K562 (cell line): ENCODE measurements around the gene ZC3H10. TPM values are rescaled to one million over a fixed set of nuclear protein-coding genes. Genes with fewer than 3 reads are reported as not detected.

Source experiments
- CREBBP ChIP-seq: IDR thresholded peaks from one replicate; pipeline ENCODE4 v1.6.1; 2012; ENCODE audit warnings: low read depth, mild to moderate bottlenecking, control low read depth, inconsistent platforms, low read length
- EP300 ChIP-seq: IDR thresholded peaks from 2 replicates; pipeline ENCODE4 v1.6.1; 2012; ENCODE audit warnings: low read length, improper control_type of control experiment
- FOXM1 ChIP-seq, 2 experiments: fragments of 450-650 bp in 1 of 2; sonication (generic) in 1 of 2; formaldehyde crosslinking in 1 of 2; IDR thresholded peaks; 2 replicates each; pipeline versions ENCODE4 v1.6.1 to v1.9.0; 2017 to 2022; ENCODE audit warnings: low read depth in 2 of 2, mild to moderate bottlenecking in 2 of 2, missing genetic modification reagents in 1 of 2, moderate library complexity in 1 of 2
- FUS ChIP-seq: fragments of 200-400 bp; formaldehyde crosslinking; optimal IDR thresholded peaks from 2 replicates; pipeline ENCODE3; 2017; ENCODE audit warnings: low read depth, low read length
- GTF2E2 ChIP-seq: fragments of 200-800 bp; sonication (Bioruptor generic); IDR thresholded peaks from 2 replicates; pipeline ENCODE4 v1.6.1; 2016; ENCODE audit warnings: missing genetic modification characterization, missing compliant biosample characterization
- HDAC8 ChIP-seq: fragments of 450-650 bp; IDR thresholded peaks from 2 replicates; pipeline ENCODE4 v1.6.1; 2016; ENCODE audit warnings: mild to moderate bottlenecking, missing genetic modification characterization, moderate library complexity, missing compliant biosample characterization
- KLF1 ChIP-seq: fragments of 450-650 bp; IDR thresholded peaks from 2 replicates; pipeline ENCODE4 v1.6.1; 2016; ENCODE audit warnings: missing genetic modification characterization, missing compliant biosample characterization
- NFE2 ChIP-seq: IDR thresholded peaks from 2 replicates; pipeline ENCODE4 v1.6.1; 2014; ENCODE audit warnings: antibody characterized with exemption, low read depth
- PCBP2 ChIP-seq: fragments of 200-400 bp; formaldehyde crosslinking; IDR thresholded peaks from 2 replicates; pipeline ENCODE4 v1.6.1; 2018; ENCODE audit warnings: low read length, low read depth, mild to moderate bottlenecking, moderate library complexity; ENCODE audit not compliant: poor library complexity, severe bottlenecking
- POLR2G ChIP-seq: fragments of 200-400 bp; formaldehyde crosslinking; IDR thresholded peaks from 2 replicates; pipeline ENCODE4 v1.6.1; 2017; ENCODE audit warnings: low read depth, mild to moderate bottlenecking, antibody characterized with exemption, low read length, moderate library complexity
- SAFB ChIP-seq: fragments of 200-400 bp; formaldehyde crosslinking; IDR thresholded peaks from 2 replicates; pipeline ENCODE4 v1.6.1; 2017; ENCODE audit warnings: low read depth, low read length, borderline replicate concordance
- TEAD1 ChIP-seq, 2 experiments: fragments of 450-650 bp in 1 of 2; sonication (generic) in 1 of 2; formaldehyde crosslinking; IDR thresholded peaks; 2 replicates each; pipeline versions ENCODE4 v1.4.0 to v1.8.0; 2020 to 2022; ENCODE audit warnings: mild to moderate bottlenecking in 2 of 2, missing genetic modification reagents in 1 of 2
- ZFP30 ChIP-seq: fragments of 250-450 bp; sonication (Bioruptor Pico); IDR thresholded peaks from 2 replicates; pipeline ENCODE4 v1.8.0; 2022; ENCODE audit warnings: moderate library complexity, mild to moderate bottlenecking, inconsistent platforms, borderline replicate concordance
- ZNF436 ChIP-seq: fragments of 250-450, 450-650 bp; sonication (Bioruptor Pico); formaldehyde crosslinking; IDR thresholded peaks from 2 replicates; pipeline ENCODE4 v1.7.0; 2020; ENCODE audit warnings: mild to moderate bottlenecking
- ZNF717 ChIP-seq: fragments of 250-450 bp; sonication (Bioruptor Pico); IDR thresholded peaks from 2 replicates; pipeline ENCODE4 v1.5.0; 2021
- polyA plus RNA-seq, 8 experiments: library from polyadenylated mRNA; depleted of rRNA in 4 of 8; stranded (reverse) in 5 of 8; unstranded in 3 of 8; fragments of >200 nt; fragmentation: Nextera tagmentation in 2 of 8; fragmentation: Illumina TruSeq in 1 of 8; extraction: Ambion mirVana in 2 of 8; extraction: Trizol in 1 of 8; gene quantifications; 2 replicates each; pipeline versions ENCODE4 v1.2.1 to v1.2.3, GENCODE V29; 2011 to 2014; ENCODE audit warnings: inconsistent platforms in 1 of 8, missing spikeins in 1 of 8
- total RNA-seq, 7 experiments: library from RNA; depleted of rRNA in 6 of 7; stranded (reverse); fragments of >200 nt in 6 of 7; fragmentation: Illumina TruSeq in 2 of 7; extraction: Trizol in 2 of 7; gene quantifications; 2 replicates each; pipeline versions ENCODE4 v1.2.1 to v1.2.3, GENCODE V29; 2011 to 2021; ENCODE audit warnings: low replicate concordance in 1 of 7
- TF ChIP-seq, protein P1 (sequence below), 3 experiments: fragments of 200-800 bp in 1 of 3; fragments of 250-450 bp in 1 of 3; fragments of 450-650 bp in 1 of 3; sonication (Bioruptor Pico) in 1 of 3; sonication (Bioruptor generic) in 1 of 3; formaldehyde crosslinking in 1 of 3; IDR thresholded peaks; 2 replicates each; pipeline versions ENCODE4 v1.6.1 to v1.8.0; 2016 to 2022; ENCODE audit warnings: mild to moderate bottlenecking in 2 of 3, missing genetic modification characterization in 2 of 3, missing compliant biosample characterization in 1 of 3, moderate library complexity in 1 of 3
- TF ChIP-seq, protein P2 (sequence below), 2 experiments: fragments of 250-450 bp in 1 of 2; fragments of 450-650 bp in 1 of 2; sonication (Bioruptor Pico) in 1 of 2; IDR thresholded peaks; 2 replicates each; pipeline versions ENCODE4 v1.6.1 to v1.8.0; 2016 to 2021; ENCODE audit warnings: mild to moderate bottlenecking in 2 of 2, moderate library complexity in 2 of 2, missing compliant biosample characterization in 1 of 2, missing genetic modification characterization in 1 of 2
- TF ChIP-seq, protein P3 (sequence below): sonication (generic); formaldehyde crosslinking; IDR thresholded peaks from 2 replicates; pipeline ENCODE4 v1.8.0; 2022; ENCODE audit warnings: mild to moderate bottlenecking, missing genetic modification reagents

ZC3H10 gene
- total and polyA plus RNA-seq, 9 of the 15 experiments (the other 6 are each of a cell fraction or from before 2014, with no cell fraction given): 0.31 to 4.1 (median 1.6) TPM

DNA sequence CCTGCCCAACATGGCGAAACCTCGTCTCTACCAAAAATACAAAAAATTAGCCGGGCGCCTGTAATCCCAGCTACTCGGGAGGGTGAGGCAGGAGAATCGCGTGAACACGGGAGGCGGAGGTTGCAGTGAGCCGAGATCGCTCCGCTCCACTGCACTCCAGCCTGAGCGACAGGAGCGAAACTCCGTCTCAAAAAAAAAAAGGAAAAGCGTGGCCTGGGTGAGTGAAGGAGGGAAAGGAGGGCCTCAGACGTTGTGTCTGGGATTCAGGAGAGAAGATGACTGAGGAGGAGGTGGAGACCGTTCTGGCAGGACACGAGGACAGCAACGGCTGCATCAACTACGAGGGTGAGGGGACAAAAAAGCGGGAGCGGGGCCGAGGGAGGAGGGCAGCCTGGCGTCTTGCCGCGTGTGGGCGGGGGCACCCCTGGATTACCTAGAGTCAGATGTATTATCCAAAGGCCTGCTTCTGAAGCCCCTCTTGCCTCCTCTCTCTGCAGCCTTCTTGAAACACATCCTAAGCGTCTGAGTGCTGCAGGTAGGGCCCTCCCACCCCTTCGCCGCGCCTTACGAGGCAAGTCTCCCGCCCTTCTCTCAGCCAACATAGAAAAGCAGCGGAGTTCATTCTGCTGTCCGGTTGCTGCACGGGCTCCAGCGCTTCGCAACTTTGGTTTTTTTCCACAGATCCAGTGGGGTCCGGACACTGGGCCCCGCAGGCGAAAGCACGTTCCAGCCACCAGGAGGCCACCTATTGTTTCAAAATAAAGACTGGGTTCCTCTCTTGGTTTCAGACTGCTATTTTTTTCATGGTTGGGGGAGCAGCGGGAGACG is 39.3 kb downstream of the ZC3H10 start (continued):
- TF ChIP-seq GTF2E2 (tag): no peak
- no peak for TF ChIP-seq FOXM1 (IDR thresholded peaks at IDR 0.05; ENCODE audit: low read depth)
- no peak for TF ChIP-seq FOXM1 (CRISPR knock-in tag; IDR thresholded peaks at IDR 0.05; ENCODE audit: low read depth)
- TF ChIP-seq EP300: no peak
- TF ChIP-seq CREBBP: no peak
- no peak for TF ChIP-seq SAFB
- TF ChIP-seq, protein P1, sequence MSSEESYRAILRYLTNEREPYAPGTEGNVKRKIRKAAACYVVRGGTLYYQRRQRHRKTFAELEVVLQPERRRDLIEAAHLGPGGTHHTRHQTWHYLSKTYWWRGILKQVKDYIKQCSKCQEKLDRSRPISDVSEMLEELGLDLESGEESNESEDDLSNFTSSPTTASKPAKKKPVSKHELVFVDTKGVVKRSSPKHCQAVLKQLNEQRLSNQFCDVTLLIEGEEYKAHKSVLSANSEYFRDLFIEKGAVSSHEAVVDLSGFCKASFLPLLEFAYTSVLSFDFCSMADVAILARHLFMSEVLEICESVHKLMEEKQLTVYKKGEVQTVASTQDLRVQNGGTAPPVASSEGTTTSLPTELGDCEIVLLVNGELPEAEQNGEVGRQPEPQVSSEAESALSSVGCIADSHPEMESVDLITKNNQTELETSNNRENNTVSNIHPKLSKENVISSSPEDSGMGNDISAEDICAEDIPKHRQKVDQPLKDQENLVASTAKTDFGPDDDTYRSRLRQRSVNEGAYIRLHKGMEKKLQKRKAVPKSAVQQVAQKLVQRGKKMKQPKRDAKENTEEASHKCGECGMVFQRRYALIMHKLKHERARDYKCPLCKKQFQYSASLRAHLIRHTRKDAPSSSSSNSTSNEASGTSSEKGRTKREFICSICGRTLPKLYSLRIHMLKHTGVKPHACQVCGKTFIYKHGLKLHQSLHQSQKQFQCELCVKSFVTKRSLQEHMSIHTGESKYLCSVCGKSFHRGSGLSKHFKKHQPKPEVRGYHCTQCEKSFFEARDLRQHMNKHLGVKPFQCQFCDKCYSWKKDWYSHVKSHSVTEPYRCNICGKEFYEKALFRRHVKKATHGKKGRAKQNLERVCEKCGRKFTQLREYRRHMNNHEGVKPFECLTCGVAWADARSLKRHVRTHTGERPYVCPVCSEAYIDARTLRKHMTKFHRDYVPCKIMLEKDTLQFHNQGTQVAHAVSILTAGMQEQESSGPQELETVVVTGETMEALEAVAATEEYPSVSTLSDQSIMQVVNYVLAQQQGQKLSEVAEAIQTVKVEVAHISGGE (CRISPR knock-in tag; IDR thresholded peaks at IDR 0.05): no peak; a peak in 1 of 6 replicates
- peak; percentile 99 for TF ChIP-seq TEAD1 (CRISPR knock-in tag; IDR thresholded peaks at IDR 0.05)
- TF ChIP-seq, protein P2, sequence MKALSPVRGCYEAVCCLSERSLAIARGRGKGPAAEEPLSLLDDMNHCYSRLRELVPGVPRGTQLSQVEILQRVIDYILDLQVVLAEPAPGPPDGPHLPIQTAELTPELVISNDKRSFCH (CRISPR knock-in tag; IDR thresholded peaks at IDR 0.05): no peak
- TF ChIP-seq, protein P2 (tag; IDR thresholded peaks at IDR 0.05): no peak
- TF ChIP-seq ZNF436: no peak
- TF ChIP-seq NFE2: 0 out of 2 replicates have a peak, but pooled peaks have one; percentile 1
- TF ChIP-seq KLF1 (tag): no peak
- TF ChIP-seq HDAC8 (tag): 0 out of 2 replicates have a peak, but pooled peaks have one; percentile 35
- no peak for TF ChIP-seq ZNF717 (CRISPR knock-in tag)
- no peak for TF ChIP-seq PCBP2
- TF ChIP-seq ZFP30 (CRISPR knock-in tag): no peak
- TF ChIP-seq, protein P3, sequence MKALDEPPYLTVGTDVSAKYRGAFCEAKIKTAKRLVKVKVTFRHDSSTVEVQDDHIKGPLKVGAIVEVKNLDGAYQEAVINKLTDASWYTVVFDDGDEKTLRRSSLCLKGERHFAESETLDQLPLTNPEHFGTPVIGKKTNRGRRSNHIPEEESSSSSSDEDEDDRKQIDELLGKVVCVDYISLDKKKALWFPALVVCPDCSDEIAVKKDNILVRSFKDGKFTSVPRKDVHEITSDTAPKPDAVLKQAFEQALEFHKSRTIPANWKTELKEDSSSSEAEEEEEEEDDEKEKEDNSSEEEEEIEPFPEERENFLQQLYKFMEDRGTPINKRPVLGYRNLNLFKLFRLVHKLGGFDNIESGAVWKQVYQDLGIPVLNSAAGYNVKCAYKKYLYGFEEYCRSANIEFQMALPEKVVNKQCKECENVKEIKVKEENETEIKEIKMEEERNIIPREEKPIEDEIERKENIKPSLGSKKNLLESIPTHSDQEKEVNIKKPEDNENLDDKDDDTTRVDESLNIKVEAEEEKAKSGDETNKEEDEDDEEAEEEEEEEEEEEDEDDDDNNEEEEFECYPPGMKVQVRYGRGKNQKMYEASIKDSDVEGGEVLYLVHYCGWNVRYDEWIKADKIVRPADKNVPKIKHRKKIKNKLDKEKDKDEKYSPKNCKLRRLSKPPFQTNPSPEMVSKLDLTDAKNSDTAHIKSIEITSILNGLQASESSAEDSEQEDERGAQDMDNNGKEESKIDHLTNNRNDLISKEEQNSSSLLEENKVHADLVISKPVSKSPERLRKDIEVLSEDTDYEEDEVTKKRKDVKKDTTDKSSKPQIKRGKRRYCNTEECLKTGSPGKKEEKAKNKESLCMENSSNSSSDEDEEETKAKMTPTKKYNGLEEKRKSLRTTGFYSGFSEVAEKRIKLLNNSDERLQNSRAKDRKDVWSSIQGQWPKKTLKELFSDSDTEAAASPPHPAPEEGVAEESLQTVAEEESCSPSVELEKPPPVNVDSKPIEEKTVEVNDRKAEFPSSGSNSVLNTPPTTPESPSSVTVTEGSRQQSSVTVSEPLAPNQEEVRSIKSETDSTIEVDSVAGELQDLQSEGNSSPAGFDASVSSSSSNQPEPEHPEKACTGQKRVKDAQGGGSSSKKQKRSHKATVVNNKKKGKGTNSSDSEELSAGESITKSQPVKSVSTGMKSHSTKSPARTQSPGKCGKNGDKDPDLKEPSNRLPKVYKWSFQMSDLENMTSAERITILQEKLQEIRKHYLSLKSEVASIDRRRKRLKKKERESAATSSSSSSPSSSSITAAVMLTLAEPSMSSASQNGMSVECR (CRISPR knock-in tag): no peak
- TF ChIP-seq FUS: no peak
- TF ChIP-seq POLR2G: no peak
